Measurements from ENCODE around the gene FBXL15. TPM values are rescaled to one million over a fixed set of nuclear protein-coding genes. Genes with fewer than 3 reads are reported as not detected.

FBXL15 gene
- polyA plus RNA-seq, 1 donor (not counting 4 experiments of a cell fraction or from before 2014, with no cell fraction given): 3.1 TPM

- no peak for FAIRE-seq
Observed at GRCh38 chr10:102437515-102437914, 16.9 kb downstream of the FBXL15 start.

DNA sequence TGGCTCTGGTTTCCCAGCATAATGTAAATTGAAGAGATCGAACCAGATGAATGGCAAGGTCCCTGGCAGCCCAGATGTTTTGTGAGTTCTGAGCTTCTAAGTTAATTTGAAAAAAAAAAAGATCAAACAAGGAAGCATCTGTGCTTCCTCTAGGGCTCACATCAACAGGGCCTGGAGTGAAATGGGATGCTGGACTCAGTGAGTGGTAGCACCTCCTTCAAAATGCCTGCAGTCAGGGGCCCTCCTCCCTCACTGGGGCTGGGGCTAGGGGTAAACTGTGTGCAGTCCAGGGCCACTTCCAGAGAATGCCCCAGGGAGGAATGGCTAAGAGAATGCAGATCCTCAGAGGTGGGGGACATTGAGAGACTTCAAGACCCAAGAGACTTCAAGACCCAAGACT, 17.7 kb downstream of the FBXL15 start:
- no peaks in the 10 kb centered on the region for H3K9me1 ChIP-seq (ENCODE audit: control insufficient read depth, extremely low read depth, insufficient read depth, low read length)
- no peak for DNase-seq (ENCODE audit: low read depth, low spot score)
- no peaks in the 10 kb centered on the region for H4K20me1 ChIP-seq (ENCODE audit: control insufficient read depth, extremely low read depth, insufficient read depth, low read length)
- H2AFZ ChIP-seq (ENCODE audit: control insufficient read depth, low read length): no peak overlapping the region
- H3K9me3 ChIP-seq (ENCODE audit: control insufficient read depth, low read depth, low read length): no peaks in the 10 kb centered on the region
- H3K4me1 ChIP-seq (ENCODE audit: control insufficient read depth, extremely low read depth, insufficient read depth, low read length): no peaks in the 10 kb centered on the region
- H3K4me3 ChIP-seq (ENCODE audit: control insufficient read depth in 2 of 3, extremely low read depth in 1 of 3, insufficient read depth in 2 of 3, low read depth in 1 of 3, low read length in 3 of 3): no peak overlapping the region
- FAIRE-seq: no peak
- peaks cover 19% of the 10 kb centered on the region for H3K27me3 ChIP-seq (ENCODE audit: control insufficient read depth, extremely low read depth, insufficient read depth, low read length)
- H3K27ac ChIP-seq (ENCODE audit: control insufficient read depth, insufficient read depth, low read length): no peak overlapping the region
- TF ChIP-seq EZH2 (IDR thresholded peaks at IDR 0.05; ENCODE audit: low read length) (no peak), CTCF (optimal IDR thresholded peaks at IDR 0.05 in 1 of 3, IDR thresholded peaks at IDR 0.05 in 1 of 3, conservative IDR thresholded peaks at IDR 0.05 in 1 of 3; ENCODE audit: extremely low read depth in 1 of 3, insufficient read depth in 2 of 3, low read length in 3 of 3) (no peak)
- H3K9ac ChIP-seq (ENCODE audit: control insufficient read depth, extremely low read depth, insufficient read depth, low read length): no peak overlapping the region
- no peaks in the 10 kb centered on the region for H3K79me2 ChIP-seq (ENCODE audit: control insufficient read depth, insufficient read depth, low read length)
- no peak overlapping the region for H3K4me2 ChIP-seq (ENCODE audit: control insufficient read depth, extremely low read depth, insufficient read depth, low read depth, low read length)
- dilution Hi-C loops (cut with MboI; ENCODE audit: extremely low pct_ligation_motif_present, low sequenced_read_pairs): no loop called here
- no peaks in the 10 kb centered on the region for H3K36me3 ChIP-seq (ENCODE audit: control insufficient read depth in 2 of 2, extremely low read depth in 1 of 2, insufficient read depth in 2 of 2, low read length in 2 of 2)

More at GRCh38 chr10:102437515-102437914, 16.9 kb downstream of the FBXL15 start:
- H3K4me3 ChIP-seq (ENCODE audit: control insufficient read depth in 2 of 3, extremely low read depth in 1 of 3, insufficient read depth in 2 of 3, low read depth in 1 of 3, low read length in 3 of 3): no peak overlapping the region
- TF ChIP-seq CTCF (optimal IDR thresholded peaks at IDR 0.05 in 1 of 3, IDR thresholded peaks at IDR 0.05 in 1 of 3, conservative IDR thresholded peaks at IDR 0.05 in 1 of 3; ENCODE audit: extremely low read depth in 1 of 3, insufficient read depth in 2 of 3, low read length in 3 of 3) (no peak), EZH2 (IDR thresholded peaks at IDR 0.05; ENCODE audit: low read length) (no peak)
- dilution Hi-C loops (cut with MboI; ENCODE audit: extremely low pct_ligation_motif_present, low sequenced_read_pairs): no loop called here
- DNase-seq (ENCODE audit: low read depth, low spot score): no peak
- no peak overlapping the region for H2AFZ ChIP-seq (ENCODE audit: control insufficient read depth, low read length)
- H3K9me1 ChIP-seq (ENCODE audit: control insufficient read depth, extremely low read depth, insufficient read depth, low read length): no peaks in the 10 kb centered on the region
- H4K20me1 ChIP-seq (ENCODE audit: control insufficient read depth, extremely low read depth, insufficient read depth, low read length): no peaks in the 10 kb centered on the region
- no peaks in the 10 kb centered on the region for H3K36me3 ChIP-seq (ENCODE audit: control insufficient read depth in 2 of 2, extremely low read depth in 1 of 2, insufficient read depth in 2 of 2, low read length in 2 of 2)
- no peak overlapping the region for H3K4me2 ChIP-seq (ENCODE audit: control insufficient read depth, extremely low read depth, insufficient read depth, low read depth, low read length)
- peaks cover 20% of the 10 kb centered on the region for H3K27me3 ChIP-seq (ENCODE audit: control insufficient read depth, extremely low read depth, insufficient read depth, low read length)
- no peaks in the 10 kb centered on the region for H3K79me2 ChIP-seq (ENCODE audit: control insufficient read depth, insufficient read depth, low read length)
- no peaks in the 10 kb centered on the region for H3K4me1 ChIP-seq (ENCODE audit: control insufficient read depth, extremely low read depth, insufficient read depth, low read length)
- no peak overlapping the region for H3K9ac ChIP-seq (ENCODE audit: control insufficient read depth, extremely low read depth, insufficient read depth, low read length)
- H3K27ac ChIP-seq (ENCODE audit: control insufficient read depth, insufficient read depth, low read length): no peak overlapping the region
- no peaks in the 10 kb centered on the region for H3K9me3 ChIP-seq (ENCODE audit: control insufficient read depth, low read depth, low read length)

Measured in keratinocyte (primary cell).